ENCODE data around the gene TTBK1.

Gene TTBK1

DNA sequence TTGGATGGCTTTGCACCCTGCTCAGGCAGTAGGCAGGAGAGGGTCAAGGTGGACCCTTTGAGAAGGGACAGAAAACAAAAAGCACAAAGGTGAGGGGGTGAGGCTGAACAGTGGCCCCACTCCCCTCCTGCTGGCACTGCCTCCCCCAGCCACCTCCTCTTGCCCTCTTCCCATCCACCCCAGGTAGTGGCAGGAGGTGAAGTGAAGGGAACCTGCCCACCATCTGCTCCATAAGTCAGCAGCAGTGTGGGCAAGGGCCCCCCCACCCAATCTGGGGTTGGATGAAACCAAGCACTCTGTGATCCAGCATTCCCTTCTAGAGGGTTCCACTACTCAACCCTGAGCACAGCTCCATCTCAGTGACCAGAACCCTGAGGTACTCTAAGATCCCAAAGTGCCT lies 28.7 kb downstream of the TTBK1 start:
- no peak for DNase-seq (ENCODE audit: low read depth in 2 of 2)

DNA sequence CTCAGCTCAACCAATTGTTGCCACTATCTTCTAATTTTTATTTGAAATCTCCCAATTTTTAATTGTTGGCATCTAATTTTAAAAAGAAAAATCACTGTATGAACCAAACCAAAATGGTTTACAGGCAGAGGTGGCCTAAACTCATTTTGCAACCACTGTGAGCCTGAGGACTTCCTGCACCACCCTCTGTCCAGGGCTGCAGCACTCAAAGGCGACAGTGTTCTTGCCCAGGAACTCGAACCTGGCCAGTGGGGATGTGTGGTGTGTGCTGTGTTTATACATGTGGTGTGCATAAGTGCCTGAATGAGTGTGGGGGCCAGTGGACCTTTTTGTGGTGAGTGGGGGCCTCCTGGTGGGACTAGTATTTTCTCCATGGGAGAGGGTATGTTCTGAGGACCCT lies 30.4 kb downstream of the TTBK1 start:
- no peak for DNase-seq (ENCODE audit: low read depth in 2 of 2)

DNA sequence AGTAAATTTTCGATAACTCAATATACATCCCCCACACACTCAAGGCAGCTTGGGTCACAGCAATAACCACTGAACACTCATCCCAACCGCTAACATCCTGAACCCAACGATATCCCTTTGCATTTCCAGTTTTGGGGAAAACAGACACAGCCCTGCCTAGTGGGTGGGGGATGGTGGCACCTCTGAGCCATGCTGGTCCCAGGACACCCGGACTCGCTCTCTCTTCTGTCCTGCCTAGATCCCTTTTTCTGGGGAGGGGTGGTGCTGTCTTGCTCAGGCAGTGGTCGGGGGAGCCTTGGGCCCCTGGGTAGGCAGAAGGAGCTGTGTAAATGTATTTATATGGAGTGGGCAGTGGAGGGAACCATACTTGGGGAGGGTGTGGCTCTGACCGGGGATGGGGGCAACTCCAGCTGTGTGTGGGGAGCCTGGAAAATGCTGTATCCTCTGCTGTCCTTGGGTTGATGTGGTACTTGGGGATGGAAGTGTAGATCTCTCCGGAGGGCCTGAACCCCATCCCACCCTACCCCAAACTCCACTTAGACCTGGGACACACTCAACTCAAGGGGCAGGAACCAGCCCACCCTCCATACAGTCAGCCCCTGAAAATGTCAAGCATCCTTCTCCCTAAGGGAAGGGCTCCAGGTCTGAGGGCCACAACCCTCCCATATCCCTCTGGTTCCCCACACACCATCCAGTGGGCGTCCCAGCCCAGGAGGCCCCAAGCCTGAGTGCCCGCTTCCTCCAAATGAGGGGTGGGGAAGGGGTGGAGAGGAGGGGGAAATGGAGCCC lies 31.0 kb downstream of the TTBK1 start:
- DNase-seq (ENCODE audit: low read depth in 2 of 2) = no peak

DNA sequence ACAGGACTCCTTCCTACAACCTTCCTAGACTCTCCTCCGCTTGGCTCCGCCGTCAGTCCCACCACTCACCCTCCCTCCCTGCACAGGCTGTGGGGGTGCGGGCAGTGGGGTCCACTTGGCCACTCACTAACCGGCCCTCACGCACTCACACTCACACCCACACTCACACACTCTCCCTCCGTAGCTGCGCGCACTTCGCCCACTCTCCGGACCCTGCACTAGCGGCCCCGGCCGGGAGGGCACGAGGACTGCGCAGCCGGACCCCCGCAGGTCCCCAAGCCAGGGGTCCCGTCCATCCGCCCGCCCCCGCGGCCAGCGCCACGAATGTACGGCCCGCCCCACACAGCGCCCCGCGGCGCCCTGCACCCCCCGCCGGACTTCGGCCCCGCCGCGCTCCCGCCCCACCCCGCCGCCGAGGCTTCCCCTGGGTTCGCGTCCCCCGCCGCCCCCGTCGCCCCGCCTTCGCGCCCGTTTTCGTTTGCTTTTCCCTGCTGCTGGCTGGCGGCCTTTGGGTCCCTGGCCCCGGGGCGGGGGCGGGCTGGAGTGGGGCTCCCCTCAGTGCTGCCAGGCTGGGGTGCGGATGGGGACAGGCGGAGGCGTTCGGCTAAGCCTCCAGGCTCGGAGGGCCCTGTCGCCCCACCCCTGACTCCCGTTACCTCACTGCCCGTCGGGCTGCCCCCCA lies 31.8 kb downstream of the TTBK1 start:
- no peak for DNase-seq (ENCODE audit: low read depth in 2 of 2)

DNA sequence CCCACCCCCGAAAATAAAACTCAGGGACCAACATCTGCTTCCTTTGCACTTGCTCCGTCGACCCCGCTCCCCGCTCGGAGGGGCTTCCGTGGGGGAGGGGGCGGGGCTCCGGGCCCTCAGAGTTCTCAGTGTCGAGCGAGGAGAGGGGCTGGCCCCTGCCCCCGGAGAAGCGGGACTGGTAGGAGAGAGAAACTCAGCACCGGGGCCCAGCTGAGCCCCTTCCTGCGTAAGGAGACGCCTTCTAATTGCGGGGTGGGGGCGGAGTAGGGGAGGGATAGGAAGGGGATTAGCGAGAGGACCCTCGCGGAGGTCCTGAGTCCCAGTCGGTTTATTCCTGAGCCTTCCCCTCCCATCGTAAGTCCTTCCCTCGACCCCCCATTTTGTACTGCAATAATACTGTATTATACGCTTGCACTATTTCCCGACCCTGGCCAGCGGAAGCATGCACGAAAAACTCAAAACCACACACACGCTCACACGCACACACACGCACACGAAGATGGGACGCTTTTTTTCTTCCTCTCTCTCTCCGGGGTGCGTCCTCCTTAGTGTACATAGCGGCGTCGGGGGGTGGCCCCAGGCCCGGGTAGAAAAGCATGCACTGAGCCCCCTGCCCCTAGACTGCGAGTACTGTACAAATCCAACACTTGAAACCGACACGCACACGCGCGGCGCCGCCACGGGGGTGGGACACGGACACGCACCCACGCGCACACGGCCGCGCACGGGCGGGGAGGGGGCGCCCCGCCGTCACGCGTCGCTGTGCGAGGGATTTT lies 32.7 kb downstream of the TTBK1 start:
- DNase-seq (ENCODE audit: low read depth in 2 of 2) = no peak

DNA sequence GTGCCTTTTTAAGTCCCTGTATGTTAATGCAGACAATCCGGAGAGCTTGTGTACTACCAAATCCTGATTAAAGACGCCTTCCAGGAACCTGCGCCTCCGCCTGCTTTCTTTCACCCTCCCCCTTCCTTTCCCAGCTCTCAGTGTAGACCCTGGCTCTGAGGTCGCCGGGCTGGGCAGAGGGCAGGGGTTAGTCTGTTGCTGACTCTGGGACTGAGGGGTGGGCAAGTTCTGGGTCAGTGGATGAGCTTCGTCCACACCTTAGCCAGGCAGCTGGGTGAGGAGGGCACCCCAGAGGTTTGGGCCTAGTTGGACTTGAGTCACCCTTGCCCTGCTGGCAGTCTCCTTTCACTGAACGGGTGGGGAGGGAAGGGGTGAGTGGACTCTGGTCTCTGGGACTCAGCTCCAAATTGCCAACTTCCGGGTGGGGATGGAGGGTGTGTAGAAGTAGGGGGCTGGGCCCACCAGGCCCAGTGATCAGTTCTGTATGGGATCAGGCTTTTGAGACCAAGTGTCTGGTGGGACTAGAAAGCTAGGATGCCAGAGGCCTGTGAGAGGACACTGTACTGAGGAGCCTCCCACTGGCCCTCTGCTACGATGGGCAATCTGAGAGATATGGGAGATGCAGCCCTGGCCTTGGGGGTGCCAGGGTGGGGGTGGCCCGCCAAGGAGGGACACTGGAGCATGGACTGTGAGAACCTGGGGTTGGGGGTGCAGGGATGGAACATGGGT lies 33.5 kb downstream of the TTBK1 start:
- no peak for DNase-seq (ENCODE audit: low read depth in 2 of 2)

DNA sequence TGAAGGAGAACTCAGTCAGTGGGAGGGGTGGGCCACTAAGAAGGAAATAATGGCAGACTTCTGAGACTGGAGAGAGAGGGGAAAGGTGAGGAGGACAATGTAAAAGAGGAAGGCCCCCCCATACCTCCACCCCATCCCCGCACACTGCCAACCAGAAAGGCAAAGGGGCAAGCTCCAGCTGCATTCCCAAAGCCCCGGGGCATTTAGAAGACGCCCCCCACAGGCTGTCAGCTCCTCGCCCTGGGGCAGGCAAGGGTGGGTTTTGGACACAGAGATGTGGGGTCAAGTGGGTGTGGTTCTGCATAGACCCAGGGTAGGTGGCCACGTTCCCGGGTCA lies 34.0 kb downstream of the TTBK1 start:
- DNase-seq (ENCODE audit: low read depth in 2 of 2) = no peak

DNA sequence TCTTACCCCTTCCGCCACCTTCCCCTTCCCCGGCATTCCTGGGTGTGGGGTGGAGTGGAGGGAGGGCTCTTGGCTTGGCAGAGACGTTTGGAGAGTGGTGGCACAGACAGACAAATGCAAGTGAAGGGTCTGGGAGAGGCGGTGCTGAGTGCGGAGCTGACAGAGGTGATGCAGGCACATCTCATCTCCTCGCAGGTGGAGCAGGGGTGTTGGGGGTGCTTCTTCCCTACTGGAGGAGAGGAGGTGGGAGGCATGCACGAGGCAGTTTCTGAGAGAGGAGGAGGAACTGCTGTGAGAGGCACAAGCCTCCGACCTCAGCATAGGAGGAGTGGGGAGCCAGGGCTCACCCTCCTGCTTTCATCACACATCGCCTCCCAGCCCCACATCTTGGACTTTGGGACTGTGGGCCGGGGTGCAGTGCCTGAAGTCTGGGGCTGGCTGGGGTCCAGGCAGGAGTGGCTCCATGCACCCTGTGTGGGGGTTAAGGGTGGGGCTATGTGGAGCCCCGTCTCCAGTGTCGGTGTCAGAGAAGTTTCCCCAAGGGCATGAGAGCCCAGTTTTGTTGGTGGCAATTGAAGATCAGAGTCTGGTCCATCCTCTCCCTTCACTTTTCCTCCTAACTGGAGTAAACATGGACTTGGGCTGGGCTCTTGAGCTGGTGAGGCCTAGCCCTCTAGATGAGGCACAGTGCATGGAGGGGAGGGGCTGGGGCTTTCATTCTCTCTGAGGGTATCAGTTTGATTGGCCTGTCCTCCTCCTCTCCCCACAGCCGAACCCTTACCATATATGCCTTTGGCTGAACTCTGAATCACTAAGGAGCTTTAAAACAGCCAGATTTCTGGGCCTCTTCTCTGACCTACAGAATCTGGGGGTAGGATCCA lies 34.6 kb downstream of the TTBK1 start:
- DNase-seq (ENCODE audit: low read depth in 2 of 2) = no peak

DNA sequence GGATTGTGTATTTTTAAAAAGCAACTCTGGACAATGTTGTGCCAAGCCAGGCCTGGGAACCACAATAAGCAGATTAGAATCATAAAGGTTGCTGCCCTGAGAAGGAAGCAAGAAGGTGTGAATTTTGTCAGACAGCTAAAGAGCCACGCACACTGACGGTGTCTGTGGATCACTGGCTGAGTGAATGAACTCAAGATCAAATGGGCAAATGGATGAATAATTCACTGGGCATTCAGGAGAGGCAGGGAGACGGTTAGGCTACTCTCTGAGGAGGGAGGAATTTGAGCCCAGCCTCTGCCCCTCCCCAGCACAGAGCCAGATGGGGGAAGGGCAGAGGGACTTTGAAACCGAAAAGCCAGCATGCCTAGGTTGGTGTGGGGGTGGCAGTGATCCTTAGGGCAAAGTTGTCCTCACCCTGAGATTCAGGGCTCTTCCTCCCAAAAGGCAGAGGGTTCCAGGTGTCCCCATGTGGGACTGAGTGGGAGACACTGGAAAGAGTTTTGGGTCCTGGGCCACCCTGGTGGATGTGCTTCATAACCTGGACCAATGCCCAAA lies 35.3 kb downstream of the TTBK1 start:
- DNase-seq (ENCODE audit: low read depth in 2 of 2) = no peak

DNA sequence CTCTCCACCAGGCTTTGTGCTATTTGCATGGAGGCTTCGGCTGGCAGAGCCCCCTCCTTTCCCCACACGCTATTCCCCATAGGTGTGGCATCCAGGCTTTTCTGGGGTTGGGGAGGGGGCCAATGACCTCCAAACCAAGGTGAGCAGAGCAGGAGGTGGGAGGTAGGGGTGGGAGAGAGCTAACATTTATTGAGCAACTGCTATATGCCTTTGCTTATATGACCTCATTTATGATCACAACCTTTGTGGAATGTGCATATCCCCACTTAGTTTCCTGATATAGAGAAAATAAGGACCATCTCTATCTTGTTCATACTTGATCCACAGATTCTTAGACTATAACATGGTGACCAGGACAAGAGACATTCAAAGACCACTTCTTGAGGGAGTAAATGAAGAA lies 37.0 kb downstream of the TTBK1 start:
- no peak for DNase-seq (ENCODE audit: low read depth in 2 of 2)

DNA sequence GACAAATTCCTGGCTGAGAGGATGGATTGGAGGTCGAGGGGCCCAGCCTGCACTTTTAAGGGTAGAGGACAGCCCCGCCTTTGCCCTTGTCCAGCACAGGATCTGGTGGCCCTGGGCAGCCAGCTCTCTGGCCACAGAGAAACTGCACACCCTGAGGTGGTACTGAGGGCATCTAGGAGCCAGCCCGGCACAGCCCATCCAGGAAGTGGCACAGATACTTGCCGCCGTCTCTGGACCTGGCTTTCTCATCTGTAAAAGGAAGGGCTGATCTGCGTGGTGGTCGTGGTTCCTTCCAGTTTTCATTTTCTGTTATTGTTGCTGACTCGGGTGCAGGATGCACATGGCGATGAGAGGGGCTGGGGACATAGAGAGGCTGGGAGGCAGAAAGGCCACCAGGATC lies 38.8 kb downstream of the TTBK1 start:
- DNase-seq (ENCODE audit: low read depth in 2 of 2) = no peak

DNA sequence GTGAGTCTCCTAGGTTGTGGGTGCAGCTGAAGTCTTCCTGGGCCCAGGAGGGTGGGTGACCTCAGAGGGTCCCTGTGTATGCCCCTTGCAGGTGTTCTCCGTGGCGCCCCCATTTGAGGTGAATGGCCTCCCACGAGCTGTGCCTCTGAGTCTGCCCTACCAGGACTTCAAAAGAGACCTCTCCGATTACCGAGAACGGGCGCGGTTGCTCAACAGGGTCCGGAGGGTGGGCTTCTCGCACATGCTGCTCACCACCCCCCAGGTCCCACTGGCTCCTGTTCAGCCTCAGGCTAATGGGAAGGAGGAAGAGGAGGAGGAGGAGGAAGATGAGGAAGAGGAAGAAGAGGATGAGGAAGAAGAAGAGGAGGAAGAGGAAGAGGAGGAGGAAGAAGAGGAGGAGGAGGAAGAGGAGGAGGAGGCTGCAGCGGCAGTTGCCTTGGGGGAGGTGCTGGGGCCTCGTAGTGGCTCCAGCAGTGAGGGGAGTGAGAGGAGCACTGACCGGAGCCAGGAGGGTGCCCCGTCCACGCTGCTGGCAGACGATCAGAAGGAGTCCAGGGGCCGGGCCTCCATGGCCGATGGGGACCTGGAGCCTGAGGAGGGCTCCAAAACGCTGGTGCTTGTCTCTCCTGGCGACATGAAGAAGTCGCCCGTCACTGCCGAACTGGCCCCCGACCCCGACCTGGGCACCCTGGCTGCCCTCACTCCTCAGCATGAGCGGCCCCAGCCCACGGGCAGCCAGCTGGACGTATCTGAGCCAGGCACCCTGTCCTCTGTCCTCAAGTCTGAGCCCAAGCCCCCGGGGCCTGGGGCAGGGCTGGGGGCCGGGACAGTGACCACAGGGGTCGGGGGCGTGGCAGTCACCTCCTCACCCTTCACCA lies 39.6 kb downstream of the TTBK1 start:
- DNase-seq (ENCODE audit: low read depth in 2 of 2) = no peak

DNA sequence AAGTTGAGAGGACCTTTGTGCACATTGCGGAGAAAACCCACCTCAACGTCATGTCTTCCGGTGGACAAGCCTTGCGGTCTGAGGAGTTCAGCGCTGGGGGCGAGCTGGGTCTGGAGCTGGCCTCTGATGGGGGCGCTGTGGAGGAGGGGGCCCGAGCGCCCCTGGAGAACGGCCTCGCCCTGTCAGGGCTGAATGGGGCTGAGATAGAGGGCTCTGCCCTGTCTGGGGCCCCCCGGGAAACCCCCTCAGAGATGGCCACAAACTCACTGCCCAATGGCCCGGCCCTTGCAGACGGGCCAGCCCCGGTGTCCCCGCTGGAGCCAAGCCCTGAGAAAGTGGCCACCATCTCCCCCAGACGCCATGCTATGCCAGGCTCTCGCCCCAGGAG lies 40.2 kb downstream of the TTBK1 start:
- DNase-seq (ENCODE audit: low read depth in 2 of 2) = no peak

DNA sequence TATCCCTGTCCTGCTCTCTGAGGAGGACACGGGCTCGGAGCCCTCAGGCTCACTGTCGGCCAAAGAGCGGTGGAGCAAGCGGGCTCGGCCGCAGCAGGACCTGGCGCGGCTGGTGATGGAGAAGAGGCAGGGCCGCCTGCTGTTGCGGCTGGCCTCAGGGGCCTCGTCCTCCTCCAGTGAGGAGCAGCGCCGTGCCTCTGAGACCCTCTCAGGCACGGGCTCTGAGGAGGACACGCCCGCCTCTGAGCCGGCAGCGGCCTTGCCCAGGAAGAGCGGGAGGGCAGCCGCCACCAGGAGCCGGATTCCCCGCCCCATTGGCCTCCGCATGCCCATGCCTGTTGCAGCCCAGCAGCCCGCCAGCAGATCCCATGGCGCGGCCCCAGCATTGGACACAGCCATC lies 40.6 kb downstream of the TTBK1 start:
- DNase-seq (ENCODE audit: low read depth in 2 of 2) = no peak

DNA sequence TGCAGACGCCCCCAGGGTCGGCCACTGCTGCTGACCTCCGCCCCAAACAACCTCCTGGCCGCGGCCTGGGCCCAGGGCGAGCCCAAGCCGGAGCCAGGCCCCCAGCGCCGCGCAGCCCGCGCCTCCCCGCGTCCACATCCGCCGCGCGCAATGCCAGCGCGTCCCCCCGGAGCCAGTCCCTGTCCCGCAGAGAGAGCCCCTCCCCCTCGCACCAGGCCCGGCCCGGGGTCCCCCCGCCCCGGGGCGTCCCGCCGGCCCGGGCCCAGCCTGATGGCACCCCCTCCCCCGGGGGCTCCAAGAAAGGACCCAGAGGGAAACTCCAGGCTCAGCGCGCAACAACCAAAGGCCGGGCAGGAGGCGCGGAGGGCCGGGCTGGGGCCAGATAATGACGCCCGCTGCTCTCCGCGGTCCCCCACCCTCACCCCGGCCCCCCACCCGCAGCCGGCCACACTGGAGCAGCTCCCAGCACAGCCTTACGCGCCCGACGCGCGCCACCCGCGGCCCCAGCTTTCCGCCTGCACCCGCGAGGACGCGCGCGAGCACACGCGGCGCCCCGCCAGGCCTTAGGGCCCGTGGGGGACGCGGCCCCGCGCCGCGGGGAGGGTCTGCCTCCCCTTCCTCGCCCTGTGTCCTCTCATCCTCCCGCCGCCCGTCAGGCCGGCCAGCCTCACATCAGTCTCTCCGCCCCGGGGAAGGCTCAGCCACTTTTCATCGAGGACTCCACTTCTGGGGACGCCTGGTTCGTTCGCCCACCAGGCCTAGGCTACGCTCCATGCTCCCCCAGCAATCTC lies 41.9 kb downstream of the TTBK1 start:
- no peak for DNase-seq (ENCODE audit: low read depth in 2 of 2)

DNA sequence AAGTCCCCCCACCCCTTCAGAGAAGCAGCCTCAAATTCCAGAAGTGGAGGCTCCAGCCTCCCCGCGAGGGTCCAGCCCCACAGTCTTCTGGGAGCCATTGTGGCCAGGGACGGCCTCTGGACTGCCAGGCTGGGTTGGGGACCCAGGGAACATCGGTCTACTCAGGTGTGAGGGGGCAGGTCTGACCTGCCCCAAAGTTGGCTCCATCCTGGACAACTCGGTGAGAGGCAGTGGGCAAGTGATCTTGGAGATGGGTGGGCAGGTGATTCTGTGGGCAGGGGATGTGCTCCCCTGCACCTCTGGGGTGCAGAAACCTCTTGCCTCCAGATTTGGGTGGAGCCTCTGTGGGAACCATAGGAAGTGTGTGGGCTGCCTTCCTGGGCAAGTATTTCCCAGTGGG lies 42.6 kb downstream of the TTBK1 start:
- DNase-seq (ENCODE audit: low read depth in 2 of 2) = no peak

DNA sequence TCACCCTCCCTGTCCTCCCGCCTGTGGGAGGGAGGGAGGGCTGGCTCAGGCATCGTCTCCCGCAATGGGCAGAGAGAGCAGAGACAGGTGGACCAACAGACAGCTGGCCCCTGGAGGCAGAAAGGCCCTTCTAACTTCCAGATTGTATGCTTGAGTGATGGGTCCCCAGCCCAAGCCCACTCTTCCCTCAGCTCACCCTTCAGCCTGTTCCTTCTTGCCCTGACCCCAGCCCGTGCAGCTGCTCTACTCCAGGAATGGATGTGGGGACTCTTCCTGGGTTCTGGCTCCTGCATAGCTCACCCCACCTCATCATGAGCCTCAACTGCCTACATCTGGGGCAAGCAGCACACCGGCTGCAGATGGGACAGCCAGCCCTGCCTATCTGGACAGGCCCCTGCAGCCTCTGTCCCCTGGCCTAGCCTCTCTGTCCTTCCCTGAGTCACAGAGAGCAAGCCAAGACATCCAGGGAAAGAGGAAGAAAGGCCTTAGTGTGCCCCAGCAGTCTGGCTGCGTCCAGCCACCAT lies 43.2 kb downstream of the TTBK1 start:
- no peak for DNase-seq (ENCODE audit: low read depth in 2 of 2)

DNA sequence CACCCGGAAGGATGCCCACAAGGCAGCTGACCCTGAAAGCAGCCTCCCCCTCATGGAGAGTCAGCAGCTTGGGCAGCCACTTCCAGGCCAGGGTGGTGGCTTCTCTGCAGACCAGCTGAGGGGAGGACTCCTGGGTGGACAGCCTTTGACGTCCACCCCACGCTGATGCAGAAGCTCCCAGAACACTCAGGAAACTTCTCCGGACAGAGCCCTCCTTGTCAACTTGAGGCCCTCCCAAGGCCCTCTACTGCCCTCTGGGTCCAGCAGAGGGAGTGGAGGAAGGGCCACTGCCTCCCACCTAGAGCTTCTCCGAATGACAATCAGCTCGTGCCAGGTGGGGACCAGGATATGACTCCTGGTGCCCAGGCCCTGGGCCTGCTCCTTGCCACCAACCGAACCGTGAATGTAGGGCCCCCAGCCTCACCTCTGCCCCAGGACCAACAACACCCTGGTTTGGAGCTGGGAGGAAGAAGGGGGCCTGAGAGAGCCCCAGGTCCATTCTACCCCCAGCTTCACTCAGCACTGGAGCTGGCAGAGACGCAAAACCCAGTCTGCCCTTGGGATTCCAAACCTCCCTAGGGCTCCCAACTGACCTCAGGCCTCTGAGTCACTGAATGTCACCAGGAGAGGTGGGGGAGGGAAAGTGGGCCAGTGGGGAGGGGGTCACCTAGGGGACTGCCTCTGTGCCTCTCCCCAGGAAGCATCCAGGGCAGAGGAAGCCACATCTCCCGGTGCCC lies 43.9 kb downstream of the TTBK1 start:
- no peak for DNase-seq (ENCODE audit: low read depth in 2 of 2)

Measured in stimulated activated CD8-positive, alpha-beta memory T cell treated with anti-CD3 and anti-CD28 coated beads, Interleukin-15, amount 100 ng/mL, for 48 hours (primary cell).